Frontal cortex (tissue), 1 donor: ENCODE data around the gene ACLY. TPM values are rescaled to one million over a fixed set of nuclear protein-coding genes. Genes with fewer than 3 reads are reported as not detected.

Experiments used
- small RNA-seq: library from RNA; depleted of rRNA; stranded (forward); fragments of <200 nt; gene quantifications from one replicate; pipeline ENCODE3, GENCODE V24; 2014
- total RNA-seq: library from RNA; depleted of rRNA; stranded (reverse); fragments of >200 nt; gene quantifications from one replicate; pipeline ENCODE4 v1.2.3, GENCODE V29; 2014

ACLY gene
- total RNA-seq, 1 donor from 2014 or later: 140 TPM

Small RNA genes lying within 50 kb of the gene (small RNA-seq; reads per million reads assigned to genes)
- gene AC125257.2: not detected

Other genes starting within 250 kb of the ACLY start
- gene EIF1, start 230.1 kb downstream of the ACLY start, total RNA-seq: 70.1 TPM
- not detected for gene GAST, start 206.6 kb downstream of the ACLY start, total RNA-seq
- gene HAP1, start 184.3 kb downstream of the ACLY start, total RNA-seq: under 0.01 TPM
- 33.8 TPM for gene JUP, start 132.2 kb downstream of the ACLY start, total RNA-seq
- gene P3H4, start 107.0 kb downstream of the ACLY start, total RNA-seq: 10.2 TPM
- 9.0 TPM for gene FKBP10, start 105.9 kb downstream of the ACLY start, total RNA-seq
- 131 TPM for gene NT5C3B, start 82.7 kb downstream of the ACLY start, total RNA-seq
- under 0.01 TPM for gene KLHL10, start 81.1 kb downstream of the ACLY start, total RNA-seq
- 70.1 TPM for gene KLHL11, start 53.5 kb downstream of the ACLY start, total RNA-seq
- 3.3 TPM for gene ODAD4, start 11.7 kb upstream of the ACLY start, total RNA-seq
- gene CNP, start 47.8 kb upstream of the ACLY start, total RNA-seq: 50.5 TPM
- 91.3 TPM for gene DNAJC7, start 98.5 kb upstream of the ACLY start, total RNA-seq
- 31.4 TPM for gene NKIRAS2, start 101.1 kb upstream of the ACLY start, total RNA-seq
- gene C17orf113, start 131.7 kb upstream of the ACLY start, total RNA-seq: 3.7 TPM
- gene ZNF385C, start 179.5 kb upstream of the ACLY start, total RNA-seq: 0.41 TPM
- gene DHX58, start 193.8 kb upstream of the ACLY start, total RNA-seq: 0.82 TPM
- gene KAT2A, start 202.4 kb upstream of the ACLY start, total RNA-seq: 10.2 TPM
- gene HSPB9, start 203.9 kb upstream of the ACLY start, total RNA-seq: under 0.01 TPM
- gene RAB5C, start 236.0 kb upstream of the ACLY start, total RNA-seq: 39.1 TPM